Endothelial cell (in vitro differentiated cells): ENCODE measurements around the gene GUCY2C. TPM values are rescaled to one million over a fixed set of nuclear protein-coding genes. Genes with fewer than 3 reads are reported as not detected.

Experiments used
- DNase-seq: peaks from one replicate; pipeline ENCODE4 v3.0.0; 2021; ENCODE audit warnings: low spot score
- H3K27ac Mint-ChIP-seq: one replicate; pipeline ENCODE4 v1.8.0; 2021; ENCODE audit warnings: mixed read lengths, inconsistent platforms; ENCODE audit not compliant: unreplicated experiment
- H3K27me3 Mint-ChIP-seq: one replicate; pipeline ENCODE4 v1.8.0; 2021; ENCODE audit warnings: mild to moderate bottlenecking, moderate library complexity, mixed read lengths, inconsistent platforms; ENCODE audit not compliant: unreplicated experiment
- H3K36me3 Mint-ChIP-seq: one replicate; pipeline ENCODE4 v1.8.0; 2021; ENCODE audit warnings: mild to moderate bottlenecking, low read depth, mixed read lengths, inconsistent platforms; ENCODE audit not compliant: unreplicated experiment
- H3K4me1 Mint-ChIP-seq: one replicate; pipeline ENCODE4 v1.8.0; 2021; ENCODE audit warnings: mild to moderate bottlenecking, mixed read lengths, inconsistent platforms; ENCODE audit not compliant: unreplicated experiment
- H3K4me3 Mint-ChIP-seq: one replicate; pipeline ENCODE4 v1.8.0; 2021; ENCODE audit warnings: mild to moderate bottlenecking, mixed read lengths, inconsistent platforms; ENCODE audit not compliant: unreplicated experiment
- H3K9me3 Mint-ChIP-seq: one replicate; pipeline ENCODE4 v1.8.0; 2021; ENCODE audit warnings: mixed read lengths, inconsistent platforms; ENCODE audit not compliant: unreplicated experiment
- CTCF ChIP-seq: fragments of 200-600 bp; sonication (generic); IDR thresholded peaks from one replicate; pipeline ENCODE4 v1.5.0; 2021; ENCODE audit warnings: antibody characterized with exemption; ENCODE audit not compliant: unreplicated experiment
- total RNA-seq: library from RNA; stranded (reverse); fragmentation: NEBNext Ultra II Directional; extraction: Animal tissue kit (Norgen Biotek cat#: 25700); gene quantifications from one replicate; pipeline ENCODE4 v1.2.1, GENCODE V29; 2021; ENCODE audit not compliant: unreplicated experiment

The GUCY2C gene
- total RNA-seq, 1 donor from 2014 or later = 0.36 TPM

- no peak for TF ChIP-seq CTCF
- Mint-ChIP-seq H3K9me3 (no peaks in the 10 kb centered on the region), H3K4me1 (no peaks in the 10 kb centered on the region), H3K36me3 (no peaks in the 10 kb centered on the region), H3K27ac (no peak overlapping the region), H3K27me3 (peaks cover 3% of the 10 kb centered on the region), H3K4me3 (no peak overlapping the region)
- DNase-seq = no peak
Measured at GRCh38 chr12:14695715-14696141, 671 bp downstream of the GUCY2C start.

GRCh38 chr12:14694970-14695369 is 1.4 kb downstream of the GUCY2C start:
- Mint-ChIP-seq H3K36me3 (no peaks in the 10 kb centered on the region), H3K27me3 (peaks cover 3% of the 10 kb centered on the region), H3K9me3 (no peaks in the 10 kb centered on the region), H3K4me3 (no peak overlapping the region), H3K4me1 (no peaks in the 10 kb centered on the region), H3K27ac (no peak overlapping the region)
- TF ChIP-seq CTCF = no peak
- no peak for DNase-seq

- Mint-ChIP-seq H3K9me3 (no peaks in the 10 kb centered on the region), H3K36me3 (no peaks in the 10 kb centered on the region), H3K27ac (no peak overlapping the region), H3K4me1 (no peaks in the 10 kb centered on the region), H3K4me3 (no peak overlapping the region), H3K27me3 (peaks cover 3% of the 10 kb centered on the region)
- no peak for TF ChIP-seq CTCF
- DNase-seq = no peak
Measured at GRCh38 chr12:14694145-14694714, 2.2 kb downstream of the GUCY2C start.

- no peaks in the 10 kb centered on the region for H3K9me3 Mint-ChIP-seq
- H3K27ac Mint-ChIP-seq = no peak overlapping the region
- H3K27me3 Mint-ChIP-seq = peaks cover 3% of the 10 kb centered on the region
- H3K4me3 Mint-ChIP-seq = no peak overlapping the region
- no peaks in the 10 kb centered on the region for H3K4me1 Mint-ChIP-seq
- DNase-seq = no peak
- no peak for TF ChIP-seq CTCF
- H3K36me3 Mint-ChIP-seq = no peaks in the 10 kb centered on the region
Measured at GRCh38 chr12:14693116-14693515, 3.3 kb downstream of the GUCY2C start.

- no peak for TF ChIP-seq CTCF
- no peaks in the 10 kb centered on the region for H3K9me3 Mint-ChIP-seq
- H3K4me1 Mint-ChIP-seq = no peaks in the 10 kb centered on the region
- no peak overlapping the region for H3K4me3 Mint-ChIP-seq
- H3K36me3 Mint-ChIP-seq = no peaks in the 10 kb centered on the region
- no peak overlapping the region for H3K27ac Mint-ChIP-seq
- no peak for DNase-seq
- peaks cover 3% of the 10 kb centered on the region for H3K27me3 Mint-ChIP-seq
Measured at GRCh38 chr12:14691560-14691959, 4.8 kb downstream of the GUCY2C start.
